ENCODE results near the gene CYP2A6.

DNA sequence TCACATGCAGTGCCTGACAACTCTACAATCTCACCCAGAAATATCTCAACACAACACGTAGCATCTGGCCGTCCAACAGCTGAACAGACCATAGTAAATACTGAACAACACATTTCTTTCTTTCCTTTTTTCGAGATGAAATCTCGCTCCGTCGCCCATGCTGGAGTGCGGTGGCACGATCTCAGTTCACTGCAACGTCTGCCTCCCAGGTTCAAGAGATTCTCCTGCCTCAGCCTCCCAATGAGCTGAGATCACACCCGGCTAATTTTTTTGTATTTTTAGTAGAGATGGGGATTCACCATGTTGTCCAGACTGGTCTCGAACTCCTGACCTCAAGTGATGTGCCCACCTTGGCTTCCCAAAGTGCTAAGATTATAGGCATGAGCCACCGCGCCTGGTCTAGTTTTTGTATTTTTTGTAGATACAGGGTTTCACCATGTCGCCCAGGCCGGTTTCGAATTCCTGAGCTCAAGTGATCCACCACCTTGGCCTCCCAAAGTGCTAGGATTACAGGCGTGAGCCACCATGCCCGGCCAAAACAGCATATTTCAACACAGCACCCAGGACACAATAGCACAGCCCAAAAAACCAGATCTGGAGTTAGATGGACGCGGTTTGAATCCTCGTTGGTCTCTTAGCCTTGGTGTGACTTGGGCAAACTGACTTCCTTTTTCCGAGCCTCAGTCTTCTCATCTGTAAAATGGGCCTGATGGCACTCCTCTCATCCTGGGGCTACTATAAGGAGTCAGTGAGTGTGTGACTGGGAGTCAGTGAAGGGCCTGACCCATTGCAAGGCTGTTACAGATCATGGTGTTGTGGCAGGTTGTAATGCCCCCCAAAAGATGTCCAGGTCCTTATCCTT, 22.6 kb downstream of the CYP2A6 start:
- TF ChIP-seq POLR2A (IDR thresholded peaks at IDR 0.05) = no peak
- TF ChIP-seq, protein P1, sequence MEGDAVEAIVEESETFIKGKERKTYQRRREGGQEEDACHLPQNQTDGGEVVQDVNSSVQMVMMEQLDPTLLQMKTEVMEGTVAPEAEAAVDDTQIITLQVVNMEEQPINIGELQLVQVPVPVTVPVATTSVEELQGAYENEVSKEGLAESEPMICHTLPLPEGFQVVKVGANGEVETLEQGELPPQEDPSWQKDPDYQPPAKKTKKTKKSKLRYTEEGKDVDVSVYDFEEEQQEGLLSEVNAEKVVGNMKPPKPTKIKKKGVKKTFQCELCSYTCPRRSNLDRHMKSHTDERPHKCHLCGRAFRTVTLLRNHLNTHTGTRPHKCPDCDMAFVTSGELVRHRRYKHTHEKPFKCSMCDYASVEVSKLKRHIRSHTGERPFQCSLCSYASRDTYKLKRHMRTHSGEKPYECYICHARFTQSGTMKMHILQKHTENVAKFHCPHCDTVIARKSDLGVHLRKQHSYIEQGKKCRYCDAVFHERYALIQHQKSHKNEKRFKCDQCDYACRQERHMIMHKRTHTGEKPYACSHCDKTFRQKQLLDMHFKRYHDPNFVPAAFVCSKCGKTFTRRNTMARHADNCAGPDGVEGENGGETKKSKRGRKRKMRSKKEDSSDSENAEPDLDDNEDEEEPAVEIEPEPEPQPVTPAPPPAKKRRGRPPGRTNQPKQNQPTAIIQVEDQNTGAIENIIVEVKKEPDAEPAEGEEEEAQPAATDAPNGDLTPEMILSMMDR (IDR thresholded peaks at IDR 0.05) = no peak
